GM12872 (cell line): ENCODE measurements around the gene EFHD1.

Source experiments
- TF ChIP-seq, protein P1 (sequence below): IDR thresholded peaks from 3 replicates; pipeline ENCODE4 v1.5.1; 2011; ENCODE audit warnings: low read depth, mild to moderate bottlenecking, low read length, moderate library complexity; ENCODE audit not compliant: insufficient read depth

The EFHD1 gene

DNA sequence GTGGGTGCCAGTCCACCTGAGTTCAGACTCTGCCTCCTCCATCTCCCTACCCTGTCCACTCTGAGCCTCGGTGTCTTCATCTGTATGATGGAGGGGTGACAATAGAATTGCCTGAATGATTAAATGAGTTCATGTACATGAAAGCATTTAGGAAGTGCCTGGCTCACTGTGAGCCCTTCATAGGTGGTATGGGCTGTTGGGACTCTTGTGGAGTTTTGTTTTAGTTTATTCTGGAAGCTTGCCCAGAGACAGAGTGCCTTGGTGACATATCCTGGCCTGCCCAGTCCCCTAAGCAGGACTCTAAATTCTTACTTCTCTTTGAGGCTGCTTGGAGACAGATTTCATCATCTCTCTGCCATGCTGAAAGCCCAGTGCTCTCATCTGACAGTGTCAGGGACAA lies 39.2 kb downstream of the EFHD1 start:
- TF ChIP-seq, protein P1, sequence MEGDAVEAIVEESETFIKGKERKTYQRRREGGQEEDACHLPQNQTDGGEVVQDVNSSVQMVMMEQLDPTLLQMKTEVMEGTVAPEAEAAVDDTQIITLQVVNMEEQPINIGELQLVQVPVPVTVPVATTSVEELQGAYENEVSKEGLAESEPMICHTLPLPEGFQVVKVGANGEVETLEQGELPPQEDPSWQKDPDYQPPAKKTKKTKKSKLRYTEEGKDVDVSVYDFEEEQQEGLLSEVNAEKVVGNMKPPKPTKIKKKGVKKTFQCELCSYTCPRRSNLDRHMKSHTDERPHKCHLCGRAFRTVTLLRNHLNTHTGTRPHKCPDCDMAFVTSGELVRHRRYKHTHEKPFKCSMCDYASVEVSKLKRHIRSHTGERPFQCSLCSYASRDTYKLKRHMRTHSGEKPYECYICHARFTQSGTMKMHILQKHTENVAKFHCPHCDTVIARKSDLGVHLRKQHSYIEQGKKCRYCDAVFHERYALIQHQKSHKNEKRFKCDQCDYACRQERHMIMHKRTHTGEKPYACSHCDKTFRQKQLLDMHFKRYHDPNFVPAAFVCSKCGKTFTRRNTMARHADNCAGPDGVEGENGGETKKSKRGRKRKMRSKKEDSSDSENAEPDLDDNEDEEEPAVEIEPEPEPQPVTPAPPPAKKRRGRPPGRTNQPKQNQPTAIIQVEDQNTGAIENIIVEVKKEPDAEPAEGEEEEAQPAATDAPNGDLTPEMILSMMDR = no peak

GRCh38 chr2:232674491-232674890 lies 41.1 kb downstream of the EFHD1 start:
- TF ChIP-seq, protein P1 = no peak

DNA sequence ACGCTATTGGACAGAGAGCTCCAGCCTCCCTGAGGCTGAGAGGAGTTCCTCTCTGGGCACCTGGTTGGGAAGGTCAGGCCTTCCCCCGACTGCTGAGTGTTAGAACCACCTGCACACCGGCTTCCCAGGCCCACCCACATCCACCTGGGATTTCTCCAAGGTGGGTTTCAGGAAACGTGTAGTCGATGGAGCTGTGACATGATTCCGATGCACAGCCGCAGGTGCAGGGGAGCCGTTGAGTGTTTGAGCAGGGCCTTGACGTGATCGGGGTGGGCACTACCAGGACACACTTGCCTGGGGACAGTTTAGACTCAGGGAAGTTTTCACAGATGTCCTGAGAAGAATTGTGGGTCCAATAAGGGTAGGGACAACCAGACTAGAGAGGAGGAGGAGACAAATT lies 42.0 kb downstream of the EFHD1 start:
- TF ChIP-seq, protein P1 = no peak

DNA sequence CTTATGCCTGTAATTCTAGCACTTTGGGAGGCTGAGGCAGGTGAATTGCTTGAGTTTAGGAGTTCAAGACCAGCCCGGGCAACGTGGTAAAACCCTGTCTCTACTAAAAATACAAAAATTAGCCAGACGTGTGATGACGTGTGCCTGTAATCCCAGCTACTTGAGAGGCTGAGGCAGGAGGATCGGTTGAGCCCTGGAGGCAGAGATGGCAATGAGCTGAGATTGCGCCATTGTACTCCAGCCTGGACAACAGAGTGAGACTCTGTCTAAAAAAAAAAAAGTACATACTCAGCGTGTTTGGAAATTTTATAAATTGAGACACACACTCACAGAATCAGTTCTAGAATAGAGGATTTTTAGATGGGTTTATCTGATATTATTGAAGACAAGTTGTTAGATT lies 46.6 kb downstream of the EFHD1 start:
- TF ChIP-seq, protein P1 = no peak

GRCh38 chr2:232681527-232681926 lies 48.1 kb downstream of the EFHD1 start:
- TF ChIP-seq, protein P1 = no peak

DNA sequence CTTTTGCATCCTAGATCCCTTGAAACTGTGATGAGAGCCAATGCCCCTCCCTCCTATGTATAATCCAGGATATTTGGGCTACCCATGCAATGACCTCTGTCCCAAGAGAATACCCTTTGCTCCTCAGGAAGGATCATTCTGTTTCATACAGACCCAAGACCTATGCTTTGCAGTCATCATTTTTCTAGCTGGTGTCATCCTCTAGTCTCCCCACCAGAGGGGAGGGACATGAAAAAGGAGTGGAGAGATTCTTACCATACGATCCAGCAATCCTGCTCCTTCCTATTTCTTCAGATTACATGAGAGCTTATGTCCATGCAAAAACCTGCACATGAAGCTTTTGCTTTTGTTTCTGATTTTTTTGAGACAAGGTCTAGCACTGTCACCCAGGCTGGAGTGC lies 50.0 kb downstream of the EFHD1 start:
- TF ChIP-seq, protein P1 = no peak

- TF ChIP-seq, protein P1 = no peak
Observed at GRCh38 chr2:232687382-232688160, 54.2 kb downstream of the EFHD1 start.
